Panc1 (cell line): ENCODE measurements around the gene BTRC. TPM values are rescaled to one million over a fixed set of nuclear protein-coding genes. Genes with fewer than 3 reads are reported as not detected.

ENCODE experiments used
- ATAC-seq: fragments of 200-7000 bp; cut with Tn5 transposase; 2 replicates; pipeline ENCODE4 v1.9.1; 2020; ENCODE audit warnings: mild to moderate bottlenecking, moderate library complexity
- BruUV-seq: library from RNA; stranded (reverse); fragments of 400-500 nt; replicated peaks from 2 replicates; lab custom pipeline; 2021; lab: Mats Ljungman, UMichigan
- CTCF ChIA-PET: fragments of 300-600 bp; sonication (Branson Sonifier 250); formaldehyde crosslinking; loops from one replicate; lab custom pipeline; 2022; ENCODE audit warnings: antibody characterized with exemption; lab: Charles Lee
- POLR2A ChIA-PET: fragments of 300-600 bp; sonication (Branson Sonifier 250); formaldehyde crosslinking; loops from one replicate; lab custom pipeline; 2022; ENCODE audit warnings: antibody characterized with exemption; lab: Charles Lee
- DNase-seq: peaks from one replicate; pipeline ENCODE4 v3.0.0-alpha.2; 2010; ENCODE audit warnings: low read depth, low spot score
- H3K27ac ChIP-seq: 2 replicates; pipeline ENCODE4 v1.5.1; 2011; ENCODE audit warnings: mild to moderate bottlenecking, low read length, inconsistent platforms
- H3K27me3 ChIP-seq: fragments of 200-500 bp; sonication (Bioruptor generic); 2 replicates; pipeline ENCODE4 v1.6.0; 2014; ENCODE audit warnings: low read length, inconsistent platforms; ENCODE audit not compliant: control insufficient read depth, insufficient read depth
- H3K36me3 ChIP-seq: fragments of 200-500 bp; sonication (Bioruptor generic); 2 replicates; pipeline ENCODE4 v1.5.1; 2014; ENCODE audit warnings: inconsistent platforms, mild to moderate bottlenecking, low read length, moderate library complexity; ENCODE audit not compliant: control insufficient read depth, insufficient read depth
- H3K4me1 ChIP-seq: 2 replicates; pipeline ENCODE4 v1.5.1; 2011; ENCODE audit warnings: inconsistent platforms, mild to moderate bottlenecking, low read length, moderate library complexity; ENCODE audit not compliant: control insufficient read depth, insufficient read depth
- H3K4me3 ChIP-seq, 2 experiments: 2 replicates each; pipeline ENCODE4 v1.5.1; 2011 to 2012; ENCODE audit warnings: low read depth in 2 of 2, low read length in 2 of 2, mild to moderate bottlenecking in 2 of 2, inconsistent platforms in 1 of 2, moderate library complexity in 1 of 2
- H3K9me3 ChIP-seq: fragments of 200-500 bp; sonication (Bioruptor generic); 2 replicates; pipeline ENCODE4 v1.5.1; 2014; ENCODE audit warnings: low read depth, mild to moderate bottlenecking, inconsistent platforms, low read length, moderate library complexity; ENCODE audit not compliant: control insufficient read depth, insufficient read depth
- POLR2AphosphoS5 ChIP-seq: IDR thresholded peaks from 2 replicates; pipeline ENCODE4 v1.6.1; 2012; ENCODE audit warnings: mild to moderate bottlenecking, low read depth, low read length, moderate library complexity
- REST ChIP-seq, 2 experiments: IDR thresholded peaks; 2 replicates each; pipeline ENCODE4 v1.6.1; 2011 to 2012; ENCODE audit warnings: low read depth in 2 of 2, control low read depth in 1 of 2, low read length in 1 of 2, mild to moderate bottlenecking in 1 of 2, moderate library complexity in 1 of 2; ENCODE audit not compliant: insufficient read depth in 1 of 2
- SIN3A ChIP-seq: IDR thresholded peaks from 2 replicates; pipeline ENCODE4 v1.6.1; 2012; ENCODE audit warnings: low read depth, mild to moderate bottlenecking, low read length, moderate library complexity, borderline replicate concordance; ENCODE audit not compliant: insufficient read depth
- TCF7L2 ChIP-seq: IDR thresholded peaks from 2 replicates; pipeline ENCODE4 v1.6.1; 2011; ENCODE audit warnings: mild to moderate bottlenecking, low read depth, low read length, inconsistent platforms
- in situ Hi-C: cut with HindIII; loops from 2 replicates; pipeline ENCODE4 v1.10.0; 2016; ENCODE audit warnings: low sequenced_read_pairs, low pct_unique_long_range_greater_than_20kb
- intact Hi-C: fragments of 100-400 bp; cut with micrococcal nuclease; formaldehyde crosslinking; loops from one replicate; pipeline ENCODE4 v1.10.0; 2022; ENCODE audit not compliant: unreplicated experiment
- microRNA-seq: library from miRNA; unstranded; fragments of <30 nt; microRNA quantifications from one replicate; pipeline ENCODE4 v1.1.0, GENCODE V29; 2020; ENCODE audit not compliant: unreplicated experiment
- total RNA-seq: library from RNA; stranded (reverse); gene quantifications from one replicate; pipeline ENCODE4 v1.2.1, GENCODE V29; 2021; ENCODE audit not compliant: unreplicated experiment
- TF ChIP-seq, protein P1 (sequence below): fragments of 450-650 bp; IDR thresholded peaks from 2 replicates; pipeline ENCODE4 v1.5.1; 2017; ENCODE audit warnings: mild to moderate bottlenecking

Gene BTRC
- total RNA-seq, 1 experiment from 2014 or later, result 22.1 TPM

DNA sequence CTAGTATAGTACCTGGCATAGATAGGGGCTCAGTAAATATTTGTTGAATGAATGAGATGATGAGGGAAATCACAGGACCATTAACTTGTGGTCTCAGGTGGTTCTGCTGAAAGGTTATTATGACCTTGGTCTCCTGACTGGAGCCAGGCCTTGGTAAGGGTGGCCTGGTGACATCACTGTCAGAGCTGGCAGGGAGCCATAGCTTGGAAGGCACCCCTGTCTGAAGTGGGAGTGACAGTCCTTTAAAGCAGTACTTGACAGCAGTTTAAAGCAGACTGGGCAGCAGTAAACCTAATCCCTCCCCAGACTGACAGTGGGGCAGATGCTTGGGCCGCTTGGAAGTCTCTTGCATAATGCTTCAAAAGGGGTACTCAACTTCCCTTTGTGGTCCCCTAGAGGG is 247.6 kb downstream of the BTRC start:
- H3K36me3 ChIP-seq, result no peaks in the 10 kb centered on the region
- ChIA-PET POLR2A (no interaction called here), CTCF (interaction anchor here (0.5 to 2.0 kb wide), 2 partner anchors 179 to 380 kb away, joined by 3 to 41 read pairs; no protein-coding TSS in a partner anchor)
- no peaks in the 10 kb centered on the region for H3K9me3 ChIP-seq
- H3K27ac ChIP-seq, result no peak overlapping the region
- in situ Hi-C loops, result no loop called here
- DNase-seq, result no peak
- TF ChIP-seq POLR2AphosphoS5 (no peak), SIN3A (no peak), TCF7L2 (no peak)
- no TSS peak for BruUV-seq
- intact Hi-C loops, result no loop called here
- no peaks in the 10 kb centered on the region for H3K27me3 ChIP-seq
- H3K4me1 ChIP-seq, result no peaks in the 10 kb centered on the region
- ATAC-seq, result no peak
- H3K4me3 ChIP-seq, result no peak overlapping the region

GRCh38 chr10:101602761-101603398 is 248.9 kb downstream of the BTRC start:
- no peak overlapping the region for H3K4me3 ChIP-seq
- H3K27me3 ChIP-seq, result no peaks in the 10 kb centered on the region
- ATAC-seq (peak; percentile 98), DNase-seq (peak; percentile 70)
- no TSS peak for BruUV-seq
- POLR2A ChIA-PET, result interaction anchor here (0.6 kb wide), 1 partner anchor 179 kb away, joined by 5 read pairs; no protein-coding TSS in a partner anchor
- intact Hi-C loops, result loop anchor here (2.0 kb wide), 1 partner anchor 178 kb away; no protein-coding TSS in a partner anchor
- H3K9me3 ChIP-seq, result no peaks in the 10 kb centered on the region
- CTCF ChIA-PET, result interaction anchor here (0.6 to 2.0 kb wide), 12 partner anchors 13 to 472 kb away, joined by 3 to 41 read pairs (median 3); no protein-coding TSS in a partner anchor
- no peaks in the 10 kb centered on the region for H3K4me1 ChIP-seq
- H3K27ac ChIP-seq, result no peak overlapping the region
- in situ Hi-C loops, result no loop called here
- TF ChIP-seq, protein P1, sequence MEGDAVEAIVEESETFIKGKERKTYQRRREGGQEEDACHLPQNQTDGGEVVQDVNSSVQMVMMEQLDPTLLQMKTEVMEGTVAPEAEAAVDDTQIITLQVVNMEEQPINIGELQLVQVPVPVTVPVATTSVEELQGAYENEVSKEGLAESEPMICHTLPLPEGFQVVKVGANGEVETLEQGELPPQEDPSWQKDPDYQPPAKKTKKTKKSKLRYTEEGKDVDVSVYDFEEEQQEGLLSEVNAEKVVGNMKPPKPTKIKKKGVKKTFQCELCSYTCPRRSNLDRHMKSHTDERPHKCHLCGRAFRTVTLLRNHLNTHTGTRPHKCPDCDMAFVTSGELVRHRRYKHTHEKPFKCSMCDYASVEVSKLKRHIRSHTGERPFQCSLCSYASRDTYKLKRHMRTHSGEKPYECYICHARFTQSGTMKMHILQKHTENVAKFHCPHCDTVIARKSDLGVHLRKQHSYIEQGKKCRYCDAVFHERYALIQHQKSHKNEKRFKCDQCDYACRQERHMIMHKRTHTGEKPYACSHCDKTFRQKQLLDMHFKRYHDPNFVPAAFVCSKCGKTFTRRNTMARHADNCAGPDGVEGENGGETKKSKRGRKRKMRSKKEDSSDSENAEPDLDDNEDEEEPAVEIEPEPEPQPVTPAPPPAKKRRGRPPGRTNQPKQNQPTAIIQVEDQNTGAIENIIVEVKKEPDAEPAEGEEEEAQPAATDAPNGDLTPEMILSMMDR, result peak; percentile 98
- no peak for TF ChIP-seq REST (IDR thresholded peaks at IDR 0.05; ENCODE audit: insufficient read depth in 1 of 2, low read depth in 2 of 2, low read length in 1 of 2)
- H3K36me3 ChIP-seq, result no peaks in the 10 kb centered on the region

Small RNAs within 50 kb of the gene (microRNA-seq; reads per million reads assigned to microRNA genes)
- gene MIR3158-1, result not detected
- not detected for gene MIR3158-2

Other genes with a start within 250 kb of the BTRC start
- 0.13 TPM for gene TLX1, start 222.9 kb upstream of the BTRC start, total RNA-seq
- gene LBX1, start 124.7 kb upstream of the BTRC start, total RNA-seq, result 0.15 TPM
- 36.1 TPM for gene POLL, start 234.1 kb downstream of the BTRC start, total RNA-seq
- gene DPCD, start 234.2 kb downstream of the BTRC start, total RNA-seq, result 27.6 TPM